ENCODE results near the gene ALOX5AP.
A peak's percentile ranks its signal among the peaks of the same experiment; 100 is the strongest.

ALOX5AP gene

GRCh38 chr13:30715372-30715756, 20.0 kb upstream of the ALOX5AP start:
- no peak for DNase-seq

DNA sequence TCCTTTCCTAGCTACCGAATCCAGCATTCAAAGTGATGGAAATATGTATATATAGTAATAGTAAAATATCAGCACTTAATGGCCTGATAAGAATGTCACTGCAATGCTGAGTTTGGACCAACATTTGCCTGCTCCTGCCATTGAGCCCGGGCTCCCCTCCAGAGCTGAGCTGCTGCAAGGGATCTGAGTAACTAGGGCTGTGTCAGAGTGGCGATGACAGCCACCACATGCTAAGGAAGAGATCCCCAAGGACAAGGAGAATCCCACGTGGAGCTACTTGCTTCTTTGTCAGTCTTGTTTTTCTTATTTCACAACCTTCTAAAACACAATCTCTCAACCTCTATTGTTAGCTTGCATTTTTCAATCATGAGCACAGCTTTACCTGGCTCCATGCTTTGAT, 19.5 kb upstream of the ALOX5AP start:
- DNase-seq: no peak

GRCh38 chr13:30718661-30719524, 16.4 kb upstream of the ALOX5AP start:
- DNase-seq: no peak

- DNase-seq: no peak
Measured at GRCh38 chr13:30719525-30719914, 15.8 kb upstream of the ALOX5AP start.

DNA sequence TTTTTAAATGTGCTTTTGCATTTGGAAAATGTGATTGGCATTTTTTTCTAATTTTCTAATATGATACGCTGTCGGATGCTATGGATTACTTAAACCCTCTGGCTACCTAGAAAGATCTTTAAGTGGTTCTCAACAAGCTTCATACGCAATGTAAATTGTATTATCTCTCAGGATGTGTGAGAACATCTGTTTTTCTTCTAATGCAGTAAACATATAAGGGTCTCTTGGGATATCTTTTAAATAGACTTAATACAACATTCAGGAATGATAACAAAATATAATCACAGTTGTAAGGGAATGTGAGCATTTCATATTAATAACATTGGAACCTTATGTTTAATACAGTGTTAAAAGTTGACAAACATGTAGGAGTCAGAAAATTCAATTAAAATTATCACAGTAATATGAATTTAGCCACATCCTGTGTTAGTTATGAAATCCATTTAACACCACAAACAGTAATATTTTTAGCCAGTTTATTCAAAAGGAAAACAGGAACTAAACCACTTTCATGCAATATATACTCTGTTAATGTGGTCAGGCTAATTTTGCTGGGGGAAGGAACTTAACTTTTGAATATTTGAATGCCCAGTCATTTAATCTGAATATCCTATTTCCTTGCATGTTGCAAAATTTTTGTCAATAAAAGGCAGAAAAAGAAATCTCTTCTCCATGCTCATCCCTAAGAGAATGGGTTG, 15.0 kb upstream of the ALOX5AP start:
- no peak for DNase-seq

- DNase-seq: no peak
Measured at GRCh38 chr13:30721936-30722335, 13.4 kb upstream of the ALOX5AP start.

DNA sequence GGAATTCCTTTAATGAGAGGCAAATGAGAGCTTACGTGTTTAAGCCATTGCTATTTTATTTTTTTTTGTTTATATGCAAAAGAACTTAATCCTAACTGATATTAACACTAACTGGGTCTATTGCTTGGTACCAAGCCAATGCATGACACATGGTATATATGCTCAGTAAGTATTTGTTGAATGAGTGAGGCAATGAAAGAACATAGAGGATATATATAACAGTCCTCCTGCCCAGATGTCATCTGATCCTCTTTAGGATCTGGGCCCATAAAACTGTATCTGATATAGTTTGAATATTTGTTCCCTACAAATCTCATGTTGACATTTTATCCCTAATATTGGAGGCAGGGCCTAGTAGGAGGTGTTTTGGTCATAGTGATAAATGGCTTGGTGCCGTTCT, 13.0 kb upstream of the ALOX5AP start:
- DNase-seq: no peak

DNA sequence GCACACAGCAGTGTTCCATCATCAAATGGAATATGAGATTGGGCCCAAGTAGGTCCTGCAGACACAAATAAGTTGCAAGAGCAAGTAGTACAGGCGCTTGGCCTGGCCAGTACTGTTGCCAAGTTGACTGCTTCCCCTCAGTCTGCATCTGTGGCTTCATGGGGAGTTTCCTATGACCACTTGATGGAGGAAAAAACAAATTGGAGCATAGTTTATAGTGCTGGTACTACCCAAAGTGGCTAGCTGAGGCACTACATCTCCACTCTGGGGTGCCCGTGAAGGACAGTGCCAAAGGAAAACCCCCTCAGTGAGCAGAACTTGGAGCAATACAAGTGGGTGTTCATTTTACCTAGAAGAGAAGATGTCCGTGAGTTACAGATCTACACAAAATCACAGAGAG, 10.6 kb upstream of the ALOX5AP start:
- no peak for DNase-seq

- DNase-seq: no peak
Measured at GRCh38 chr13:30725326-30726085, 9.8 kb upstream of the ALOX5AP start.

- DNase-seq: no peak
Measured at GRCh38 chr13:30726192-30726591, 9.2 kb upstream of the ALOX5AP start.

DNA sequence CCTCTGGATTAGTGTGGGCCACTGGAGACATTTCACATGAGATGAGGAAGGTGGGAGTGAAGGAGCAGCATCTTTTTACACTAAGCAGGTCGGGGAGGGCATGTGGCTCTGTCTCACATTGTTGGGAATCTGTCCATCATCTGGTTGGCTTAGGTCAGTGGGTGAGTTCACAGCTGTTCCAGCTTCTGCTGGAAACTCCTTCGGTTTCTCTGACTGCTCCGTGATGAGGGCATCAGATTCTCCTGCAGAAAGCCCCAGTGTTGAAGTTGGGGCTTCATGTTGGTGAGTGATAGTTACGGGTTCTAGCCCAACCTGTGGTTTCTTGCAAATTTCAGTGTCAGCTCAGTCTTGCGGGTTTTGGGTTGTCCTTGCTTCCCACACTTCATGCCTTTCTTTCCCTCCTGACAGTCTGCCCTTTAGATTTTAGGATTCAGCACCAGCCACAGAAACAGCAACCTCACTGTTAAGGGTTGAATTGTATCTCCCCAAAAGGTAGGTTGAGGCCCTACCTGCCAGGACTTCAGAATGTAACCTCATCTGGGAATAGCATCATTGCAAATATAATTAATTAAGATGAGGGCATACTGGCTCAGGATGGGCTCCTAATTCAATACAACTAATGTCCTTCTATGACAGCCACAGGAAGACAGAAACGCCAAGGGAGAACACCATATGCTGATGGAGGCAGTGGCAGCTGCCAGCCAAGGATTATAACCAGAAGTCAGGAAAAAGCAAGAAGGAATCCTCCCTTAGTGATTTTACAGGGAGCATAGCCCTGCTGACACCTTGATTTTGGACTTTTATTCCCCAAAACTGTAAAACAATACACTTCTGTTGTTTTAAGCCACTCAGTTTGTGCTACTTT, 7.6 kb upstream of the ALOX5AP start:
- DNase-seq: peak; percentile 59

- no peak for DNase-seq
Measured at GRCh38 chr13:30729801-30730200, 5.5 kb upstream of the ALOX5AP start.

DNA sequence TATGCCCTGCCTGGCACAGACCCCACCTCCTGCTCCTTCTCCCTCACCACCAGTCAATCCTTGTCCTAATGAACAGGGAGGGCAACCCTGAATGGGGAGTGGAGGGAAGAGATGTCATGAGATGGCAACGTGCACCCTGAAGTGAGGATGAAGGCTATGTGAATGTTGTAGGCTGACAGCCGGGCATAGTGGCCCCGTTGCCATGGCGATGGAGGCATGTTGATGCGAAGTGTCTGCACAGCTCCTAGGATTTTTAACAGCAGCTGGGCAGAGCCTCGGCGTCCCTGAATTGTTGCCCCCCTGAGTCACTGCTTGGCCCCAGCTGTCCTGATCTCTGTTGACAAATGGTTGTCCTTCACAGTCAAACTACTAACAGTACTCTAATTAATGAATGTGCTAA, 4.8 kb upstream of the ALOX5AP start:
- DNase-seq: peak; percentile 59

- DNase-seq: no peak
Measured at GRCh38 chr13:30731361-30732045, 3.8 kb upstream of the ALOX5AP start.

GRCh38 chr13:30732046-30732390, 3.3 kb upstream of the ALOX5AP start:
- no peak for DNase-seq

DNA sequence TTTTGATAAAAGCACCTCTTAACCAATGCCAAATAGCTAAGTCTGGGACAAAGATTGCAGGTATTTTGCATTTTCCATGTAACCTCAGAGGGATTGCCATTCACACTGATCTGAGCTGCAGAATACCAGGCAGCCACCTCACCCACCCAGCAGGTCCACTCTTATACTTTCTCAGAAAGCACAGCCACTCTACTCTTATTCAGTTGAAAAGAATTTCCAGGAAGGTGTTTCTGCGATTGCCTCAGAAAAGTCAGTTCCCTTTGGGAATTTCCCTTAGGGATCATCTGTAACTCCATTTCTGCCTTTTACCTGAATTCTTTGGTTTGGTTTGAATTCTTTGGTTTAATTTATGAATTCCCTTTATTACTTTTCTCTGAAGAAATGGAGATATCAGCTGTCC, 904 bp upstream of the ALOX5AP start:
- DNase-seq: no peak

GRCh38 chr13:30735872-30736175, 481 bp downstream of the ALOX5AP start:
- no peak for DNase-seq

GRCh38 chr13:30736461-30737320, 1.3 kb downstream of the ALOX5AP start:
- DNase-seq: no peak

DNA sequence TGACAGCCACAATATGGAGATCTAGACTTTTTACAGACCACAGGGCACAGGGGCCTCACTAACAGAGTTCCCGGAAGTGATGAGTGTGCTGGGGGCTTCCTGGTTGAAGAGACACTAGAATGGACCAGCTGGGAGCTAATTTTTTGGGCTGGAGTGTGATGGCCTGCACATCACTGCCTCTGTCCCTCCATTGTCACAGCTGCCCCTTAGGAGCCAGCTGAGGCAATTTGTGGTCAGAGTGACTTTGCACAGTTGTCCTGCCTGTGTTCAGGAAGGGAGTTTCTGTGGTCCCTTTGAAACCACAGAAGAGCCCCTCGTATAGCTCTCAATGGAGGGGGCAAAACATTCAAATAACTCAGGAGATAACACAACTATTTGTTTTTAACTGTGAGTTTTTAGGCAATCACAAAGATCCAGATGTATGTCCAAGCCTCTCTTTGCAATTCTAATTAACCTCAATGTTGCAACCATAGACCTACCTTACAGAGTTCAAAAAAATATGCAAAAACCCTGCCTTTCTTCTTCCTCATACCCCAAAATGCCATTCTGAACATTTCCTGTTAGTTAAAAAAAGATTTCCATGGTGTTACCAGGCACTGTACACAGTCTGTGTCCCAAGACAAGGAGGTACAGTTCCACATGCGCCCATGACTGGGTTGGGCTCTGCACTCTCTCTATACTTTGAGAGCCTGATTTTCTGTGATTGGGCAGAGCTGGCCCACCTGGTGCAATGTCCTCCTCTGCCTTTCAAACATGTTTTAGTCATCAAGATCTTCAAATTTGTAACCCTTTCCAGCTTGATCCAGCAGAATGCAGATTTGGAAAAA, 2.4 kb downstream of the ALOX5AP start:
- no peak for DNase-seq

DNA sequence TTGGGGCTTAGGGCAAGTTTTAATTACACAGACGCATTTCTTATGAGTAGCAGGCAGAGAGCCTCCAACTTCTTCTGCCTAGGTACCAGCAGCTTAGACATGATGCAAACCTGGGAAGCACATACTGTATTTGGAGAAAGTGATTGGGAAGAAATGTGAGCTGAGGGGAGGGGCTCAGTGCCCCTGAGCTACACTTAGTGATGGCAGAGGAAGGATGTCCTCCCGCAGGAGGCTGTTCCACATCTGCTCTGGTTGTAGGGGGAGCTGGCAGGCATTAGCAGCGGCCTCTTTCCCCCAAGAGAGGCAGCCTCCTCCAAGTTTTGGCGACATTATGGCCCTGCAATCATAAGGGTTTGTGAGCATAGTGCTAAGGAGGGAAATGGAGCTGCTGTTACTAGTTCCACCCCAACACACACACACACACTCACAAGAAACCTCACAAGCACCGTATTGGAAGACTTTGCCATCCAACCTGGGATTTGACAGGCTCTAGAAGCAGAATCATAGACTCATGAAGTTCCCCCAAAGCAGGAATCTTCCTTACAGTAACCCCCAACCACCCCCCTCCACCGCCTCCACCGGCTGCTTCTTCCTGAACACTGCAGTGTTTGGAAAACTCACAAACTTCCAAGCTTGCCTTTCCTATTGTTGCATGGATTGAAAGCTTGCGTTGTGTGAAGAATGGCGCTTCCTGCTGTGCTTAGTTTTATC, 3.3 kb downstream of the ALOX5AP start:
- DNase-seq: no peak
